Keratinocyte (primary cell): ENCODE data around the gene PSMC3. TPM values are rescaled to one million over a fixed set of nuclear protein-coding genes. Genes with fewer than 3 reads are reported as not detected.

ENCODE experiments used
- DNase-seq: peaks from one replicate; pipeline ENCODE4 v3.0.0-alpha.2; 2011; ENCODE audit warnings: low read depth, missing footprints, low spot score
- FAIRE-seq: peaks from 2 replicates; lab custom pipeline; 2011; peaks lifted over from hg19 to GRCh38; lab: Jason Lieb, UNC
- H2AFZ ChIP-seq: 2 replicates; pipeline ENCODE4 v1.6.0; 2012; ENCODE audit warnings: low read length, control low read depth, inconsistent platforms; ENCODE audit not compliant: control insufficient read depth
- H3K27ac ChIP-seq: 2 replicates; pipeline ENCODE4 v1.5.1; 2011; ENCODE audit warnings: low read length; ENCODE audit not compliant: control insufficient read depth, insufficient read depth
- H3K27me3 ChIP-seq: 3 replicates; pipeline ENCODE4 v1.6.0; 2011; ENCODE audit warnings: low read length; ENCODE audit not compliant: control insufficient read depth, insufficient read depth; ENCODE audit errors: extremely low read depth
- H3K36me3 ChIP-seq, 2 experiments: 2 replicates in 1 of 2; 3 replicates in 1 of 2; pipeline ENCODE4 v1.5.1; 2011; ENCODE audit warnings: low read length in 2 of 2, mild to moderate bottlenecking in 1 of 2; ENCODE audit not compliant: control insufficient read depth in 2 of 2, insufficient read depth in 2 of 2; ENCODE audit errors: extremely low read depth in 1 of 2
- H3K4me1 ChIP-seq: 3 replicates; pipeline ENCODE4 v1.5.1; 2011; ENCODE audit warnings: low read length; ENCODE audit not compliant: control insufficient read depth, insufficient read depth; ENCODE audit errors: extremely low read depth
- H3K4me2 ChIP-seq: 3 replicates; pipeline ENCODE4 v1.6.0; 2011; ENCODE audit warnings: low read depth, low read length; ENCODE audit not compliant: control insufficient read depth, insufficient read depth; ENCODE audit errors: extremely low read depth
- H3K4me3 ChIP-seq, 3 experiments: fragments of 200-600 bp in 1 of 3; sonication (generic) in 1 of 3; 2 replicates in 2 of 3; 3 replicates in 1 of 3; pipeline ENCODE4 v1.5.1; 2011 to 2016; ENCODE audit warnings: low read length in 3 of 3, mild to moderate bottlenecking in 3 of 3, control low read depth in 2 of 3, inconsistent platforms in 1 of 3, low read depth in 1 of 3, mixed read lengths in 1 of 3, mixed run types in 1 of 3, moderate library complexity in 1 of 3; ENCODE audit not compliant: control insufficient read depth in 2 of 3, insufficient read depth in 2 of 3; ENCODE audit errors: extremely low read depth in 1 of 3
- H3K79me2 ChIP-seq: 2 replicates; pipeline ENCODE4 v1.6.0; 2012; ENCODE audit warnings: low read length; ENCODE audit not compliant: control insufficient read depth, insufficient read depth
- H3K9ac ChIP-seq: 3 replicates; pipeline ENCODE4 v1.6.0; 2011; ENCODE audit warnings: low read length; ENCODE audit not compliant: control insufficient read depth, insufficient read depth; ENCODE audit errors: extremely low read depth
- H3K9me1 ChIP-seq: 3 replicates; pipeline ENCODE4 v1.6.0; 2011; ENCODE audit warnings: low read length; ENCODE audit not compliant: control insufficient read depth, insufficient read depth; ENCODE audit errors: extremely low read depth
- H3K9me3 ChIP-seq: 2 replicates; pipeline ENCODE4 v1.5.1; 2012; ENCODE audit warnings: low read depth, low read length; ENCODE audit not compliant: control insufficient read depth
- H4K20me1 ChIP-seq: 3 replicates; pipeline ENCODE4 v1.6.0; 2011; ENCODE audit warnings: low read length; ENCODE audit not compliant: control insufficient read depth, insufficient read depth; ENCODE audit errors: extremely low read depth
- EZH2 ChIP-seq: IDR thresholded peaks from one replicate; pipeline ENCODE4 v1.6.1; 2012; ENCODE audit warnings: inconsistent platforms, mild to moderate bottlenecking, low read length, moderate library complexity
- dilution Hi-C: fragments of 300-500 bp; cut with MboI; formaldehyde crosslinking; loops from one replicate; pipeline ENCODE4 v1.7.0; 2020; ENCODE audit warnings: low sequenced_read_pairs; ENCODE audit not compliant: extremely low pct_ligation_motif_present
- polyA plus RNA-seq, 5 experiments: library from polyadenylated mRNA; depleted of rRNA in 3 of 5; stranded (reverse) in 3 of 5; stranded (forward) in 1 of 5; unstranded in 1 of 5; fragments of >200 nt; gene quantifications; 1 replicate in 1 of 5; 2 replicates in 3 of 5; 3 replicates in 1 of 5; pipeline versions ENCODE4 v1.2.1 to v1.2.3, GENCODE V29; 2011 to 2012; ENCODE audit warnings: missing spikeins in 2 of 5, low read depth in 1 of 5, low replicate concordance in 1 of 5
- TF ChIP-seq, protein P1 (sequence below), 3 experiments: IDR thresholded peaks in 1 of 3; conservative IDR thresholded peaks in 1 of 3; optimal IDR thresholded peaks in 1 of 3; 2 replicates in 2 of 3; 3 replicates in 1 of 3; pipeline versions ENCODE3 to v1.5.1; 2011; ENCODE audit warnings: low read length in 3 of 3, mild to moderate bottlenecking in 3 of 3, moderate library complexity in 2 of 3, control low read depth in 1 of 3, inconsistent platforms in 1 of 3; ENCODE audit not compliant: insufficient read depth in 2 of 3; ENCODE audit errors: extremely low read depth in 1 of 3

Gene PSMC3
- polyA plus RNA-seq, 1 donor (not counting 4 experiments of a cell fraction or from before 2014, with no cell fraction given), result 172 TPM

DNA sequence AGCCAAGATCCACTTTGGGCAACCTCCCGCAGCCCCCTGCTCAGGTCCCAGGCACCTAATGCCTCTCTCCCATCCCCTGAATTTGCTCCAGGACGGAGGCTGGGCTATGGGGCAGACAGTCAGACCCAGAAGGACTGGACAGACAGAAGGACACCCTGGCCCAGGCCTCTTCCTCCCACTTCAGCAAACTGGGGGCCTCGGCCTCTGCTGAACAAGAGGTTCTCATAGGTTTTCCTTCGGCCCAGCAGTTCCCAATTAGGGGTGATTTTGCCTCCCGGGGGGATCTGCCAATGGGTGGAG lies 51.6 kb downstream of the PSMC3 start:
- Histone ChIP-seq H3K79me2 (no peaks in the 10 kb centered on the region), H4K20me1 (no peaks in the 10 kb centered on the region), H3K9ac (no peak overlapping the region), H3K27ac (no peak overlapping the region), H3K4me3 (no peak overlapping the region), H3K9me3 (no peaks in the 10 kb centered on the region), H3K27me3 (no peaks in the 10 kb centered on the region), H3K9me1 (no peaks in the 10 kb centered on the region), H3K36me3 (no peaks in the 10 kb centered on the region), H3K4me1 (peaks cover 6% of the 10 kb centered on the region), H3K4me2 (no peak overlapping the region), H2AFZ (no peak overlapping the region)
- dilution Hi-C loops, result no loop called here
- no peak for DNase-seq
- no peak for FAIRE-seq
- TF ChIP-seq, protein P1, sequence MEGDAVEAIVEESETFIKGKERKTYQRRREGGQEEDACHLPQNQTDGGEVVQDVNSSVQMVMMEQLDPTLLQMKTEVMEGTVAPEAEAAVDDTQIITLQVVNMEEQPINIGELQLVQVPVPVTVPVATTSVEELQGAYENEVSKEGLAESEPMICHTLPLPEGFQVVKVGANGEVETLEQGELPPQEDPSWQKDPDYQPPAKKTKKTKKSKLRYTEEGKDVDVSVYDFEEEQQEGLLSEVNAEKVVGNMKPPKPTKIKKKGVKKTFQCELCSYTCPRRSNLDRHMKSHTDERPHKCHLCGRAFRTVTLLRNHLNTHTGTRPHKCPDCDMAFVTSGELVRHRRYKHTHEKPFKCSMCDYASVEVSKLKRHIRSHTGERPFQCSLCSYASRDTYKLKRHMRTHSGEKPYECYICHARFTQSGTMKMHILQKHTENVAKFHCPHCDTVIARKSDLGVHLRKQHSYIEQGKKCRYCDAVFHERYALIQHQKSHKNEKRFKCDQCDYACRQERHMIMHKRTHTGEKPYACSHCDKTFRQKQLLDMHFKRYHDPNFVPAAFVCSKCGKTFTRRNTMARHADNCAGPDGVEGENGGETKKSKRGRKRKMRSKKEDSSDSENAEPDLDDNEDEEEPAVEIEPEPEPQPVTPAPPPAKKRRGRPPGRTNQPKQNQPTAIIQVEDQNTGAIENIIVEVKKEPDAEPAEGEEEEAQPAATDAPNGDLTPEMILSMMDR (optimal IDR thresholded peaks at IDR 0.05 in 1 of 3, IDR thresholded peaks at IDR 0.05 in 1 of 3, conservative IDR thresholded peaks at IDR 0.05 in 1 of 3; ENCODE audit: extremely low read depth in 1 of 3, insufficient read depth in 2 of 3, low read length in 3 of 3), result no peak
- no peak for TF ChIP-seq EZH2

DNA sequence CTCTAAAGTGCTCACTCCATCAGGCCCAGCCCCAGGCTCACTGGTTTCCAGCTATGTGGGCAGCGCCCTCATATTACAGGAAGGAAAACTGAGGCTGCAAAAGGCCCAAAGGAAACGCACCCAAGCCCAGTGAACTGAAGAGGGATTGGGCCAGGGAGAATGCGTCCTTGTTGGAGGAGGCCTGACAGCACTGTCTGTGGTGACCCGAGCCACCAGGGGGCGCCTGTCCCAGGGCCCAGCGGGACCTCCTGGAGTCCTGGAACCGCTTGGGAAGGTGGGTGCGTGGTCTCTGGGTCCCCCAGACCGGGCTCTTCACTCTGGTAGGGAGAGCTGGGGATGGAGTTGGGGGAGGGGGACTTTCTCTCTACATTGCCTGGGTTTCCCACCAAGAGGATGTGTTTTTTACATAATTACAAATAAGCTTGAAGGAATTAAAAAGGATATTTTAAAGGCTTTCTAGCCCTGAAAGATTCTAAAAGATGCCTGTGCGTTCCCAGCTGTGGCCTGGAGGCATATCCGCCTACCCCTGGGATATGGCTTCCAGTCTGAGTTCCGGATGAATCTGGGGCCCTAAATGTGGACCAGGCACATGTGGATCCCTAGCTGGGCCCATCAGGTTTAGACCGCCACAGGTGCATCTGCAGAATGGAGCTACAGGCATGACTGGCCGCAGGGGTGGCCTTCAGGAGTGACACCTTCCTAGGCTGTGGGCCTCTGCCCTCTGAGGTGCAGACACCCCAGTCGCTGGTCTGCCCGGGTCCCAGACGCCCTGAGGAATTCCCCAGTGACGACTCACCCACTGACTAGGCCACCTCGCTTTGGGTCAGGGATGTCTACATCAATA lies 52.1 kb downstream of the PSMC3 start:
- no peak overlapping the region for H3K4me2 ChIP-seq
- H3K4me3 ChIP-seq, result no peak overlapping the region
- H3K36me3 ChIP-seq, result no peaks in the 10 kb centered on the region
- H3K27me3 ChIP-seq, result no peaks in the 10 kb centered on the region
- no peak overlapping the region for H2AFZ ChIP-seq
- no peak for FAIRE-seq
- dilution Hi-C loops, result no loop called here
- DNase-seq, result no peak
- H3K27ac ChIP-seq, result no peak overlapping the region
- TF ChIP-seq, protein P1 (optimal IDR thresholded peaks at IDR 0.05 in 1 of 3, IDR thresholded peaks at IDR 0.05 in 1 of 3, conservative IDR thresholded peaks at IDR 0.05 in 1 of 3; ENCODE audit: extremely low read depth in 1 of 3, insufficient read depth in 2 of 3, low read length in 3 of 3), result peak; percentile 92 to 97 (median 94)
- no peak for TF ChIP-seq EZH2
- H4K20me1 ChIP-seq, result no peaks in the 10 kb centered on the region
- peaks cover 6% of the 10 kb centered on the region for H3K4me1 ChIP-seq
- H3K9me1 ChIP-seq, result no peaks in the 10 kb centered on the region
- no peaks in the 10 kb centered on the region for H3K79me2 ChIP-seq
- no peaks in the 10 kb centered on the region for H3K9me3 ChIP-seq
- H3K9ac ChIP-seq, result no peak overlapping the region
